ENCODE results near the gene MMP13. TPM values are rescaled to one million over a fixed set of nuclear protein-coding genes. Genes with fewer than 3 reads are reported as not detected.

Gene MMP13
- total RNA-seq, 1 donor from 2014 or later = 1.2 TPM

- Mint-ChIP-seq H3K27ac (ENCODE audit: unreplicated experiment) (no peak overlapping the region), H3K4me3 (ENCODE audit: unreplicated experiment) (no peak overlapping the region), H3K9me3 (ENCODE audit: unreplicated experiment) (no peaks in the 10 kb centered on the region), H3K4me1 (ENCODE audit: low read depth, unreplicated experiment) (no peaks in the 10 kb centered on the region), H3K36me3 (ENCODE audit: low read depth, unreplicated experiment) (no peaks in the 10 kb centered on the region), H3K27me3 (ENCODE audit: low read depth, unreplicated experiment) (peaks cover under 1% of the 10 kb centered on the region)
- H3K9ac ChIP-seq (ENCODE audit: low read length) = no peak overlapping the region
- H2AFZ ChIP-seq (ENCODE audit: low read depth, low read length) = no peak overlapping the region
- H3K79me2 ChIP-seq (ENCODE audit: insufficient read depth, low read length) = no peaks in the 10 kb centered on the region
- FAIRE-seq (no peak), DNase-seq (ENCODE audit: low read depth) (no peak)
- no peaks in the 10 kb centered on the region for H4K20me1 ChIP-seq (ENCODE audit: insufficient read depth, low read length)
- H3K27ac ChIP-seq (ENCODE audit: low read depth, low read length) = no peak overlapping the region
- H3K4me3 ChIP-seq (ENCODE audit: insufficient read depth, low read depth, low read length) = no peak overlapping the region
- H3K9me3 ChIP-seq (ENCODE audit: insufficient read depth, low read depth, low read length) = no peaks in the 10 kb centered on the region
- peaks cover 3% of the 10 kb centered on the region for H3K27me3 ChIP-seq (ENCODE audit: insufficient read depth, low read length)
- no peak overlapping the region for H3K4me2 ChIP-seq (ENCODE audit: low read length)
- H3K36me3 ChIP-seq (ENCODE audit: insufficient read depth, low read length) = no peaks in the 10 kb centered on the region
- no peaks in the 10 kb centered on the region for H3K4me1 ChIP-seq (ENCODE audit: insufficient read depth, low read length)
- TF ChIP-seq CTCF (IDR thresholded peaks at IDR 0.05; ENCODE audit: insufficient read depth, low read depth, low read length) = no peak
- no peak for TF ChIP-seq EZH2 (IDR thresholded peaks at IDR 0.05; ENCODE audit: insufficient read depth, low read length)
Observed at GRCh38 chr11:102936864-102937509, 18.5 kb downstream of the MMP13 start.

DNA sequence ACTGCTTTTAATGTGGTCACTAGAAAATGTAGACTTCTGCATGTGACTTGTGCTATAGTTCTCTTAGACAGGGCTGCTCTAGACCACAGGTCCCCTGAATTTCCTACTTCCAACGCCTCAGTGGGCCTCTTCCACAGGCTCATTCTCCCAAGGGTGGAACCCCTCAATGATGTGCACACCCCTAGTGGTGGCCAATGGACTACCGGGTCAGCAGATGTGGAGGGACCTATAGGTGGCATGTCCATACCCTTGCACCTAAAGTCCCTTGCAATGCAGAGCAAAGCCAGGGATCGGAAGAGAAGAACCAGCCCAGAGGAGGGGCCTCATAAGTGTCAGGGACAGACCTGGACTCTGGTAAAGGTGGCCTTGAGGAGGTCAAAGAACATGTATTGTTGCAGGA, 20.0 kb downstream of the MMP13 start:
- Histone ChIP-seq H3K79me2 (ENCODE audit: insufficient read depth, low read length) (no peaks in the 10 kb centered on the region), H3K4me2 (ENCODE audit: low read length) (no peak overlapping the region), H3K27ac (ENCODE audit: low read depth, low read length) (no peak overlapping the region), H3K9me3 (ENCODE audit: insufficient read depth, low read depth, low read length) (no peaks in the 10 kb centered on the region), H3K36me3 (ENCODE audit: insufficient read depth, low read length) (no peaks in the 10 kb centered on the region), H2AFZ (ENCODE audit: low read depth, low read length) (no peak overlapping the region), H3K27me3 (ENCODE audit: insufficient read depth, low read length) (peaks cover 7% of the 10 kb centered on the region), H3K9ac (ENCODE audit: low read length) (no peak overlapping the region), H3K4me1 (ENCODE audit: insufficient read depth, low read length) (no peaks in the 10 kb centered on the region), H3K4me3 (ENCODE audit: insufficient read depth, low read depth, low read length) (no peak overlapping the region), H4K20me1 (ENCODE audit: insufficient read depth, low read length) (no peaks in the 10 kb centered on the region)
- FAIRE-seq (no peak), DNase-seq (ENCODE audit: low read depth) (no peak)
- Mint-ChIP-seq H3K4me1 (ENCODE audit: low read depth, unreplicated experiment) (no peaks in the 10 kb centered on the region), H3K27ac (ENCODE audit: unreplicated experiment) (no peak overlapping the region), H3K27me3 (ENCODE audit: low read depth, unreplicated experiment) (peaks cover 10% of the 10 kb centered on the region), H3K9me3 (ENCODE audit: unreplicated experiment) (no peaks in the 10 kb centered on the region), H3K36me3 (ENCODE audit: low read depth, unreplicated experiment) (no peaks in the 10 kb centered on the region), H3K4me3 (ENCODE audit: unreplicated experiment) (no peak overlapping the region)
- TF ChIP-seq CTCF (IDR thresholded peaks at IDR 0.05; ENCODE audit: insufficient read depth, low read depth, low read length) = no peak
- TF ChIP-seq EZH2 (IDR thresholded peaks at IDR 0.05; ENCODE audit: insufficient read depth, low read length) = no peak

GRCh38 chr11:102934735-102935134, 20.8 kb downstream of the MMP13 start:
- no peak overlapping the region for H3K4me3 Mint-ChIP-seq (ENCODE audit: unreplicated experiment)
- no peak for TF ChIP-seq EZH2 (IDR thresholded peaks at IDR 0.05; ENCODE audit: insufficient read depth, low read length)
- no peak for TF ChIP-seq CTCF (IDR thresholded peaks at IDR 0.05; ENCODE audit: insufficient read depth, low read depth, low read length)
- FAIRE-seq = no peak

More at GRCh38 chr11:102934735-102935134, 20.8 kb downstream of the MMP13 start:
- H4K20me1 ChIP-seq (ENCODE audit: insufficient read depth, low read length) = no peaks in the 10 kb centered on the region
- no peaks in the 10 kb centered on the region for H3K4me1 Mint-ChIP-seq (ENCODE audit: low read depth, unreplicated experiment)
- H3K4me2 ChIP-seq (ENCODE audit: low read length) = no peak overlapping the region
- H3K9ac ChIP-seq (ENCODE audit: low read length) = no peak overlapping the region
- no peaks in the 10 kb centered on the region for H3K79me2 ChIP-seq (ENCODE audit: insufficient read depth, low read length)
- H3K36me3 ChIP-seq (ENCODE audit: insufficient read depth, low read length) = no peaks in the 10 kb centered on the region
- peaks cover 12% of the 10 kb centered on the region for H3K27me3 Mint-ChIP-seq (ENCODE audit: low read depth, unreplicated experiment)
- no peak for DNase-seq (ENCODE audit: low read depth)
- peaks cover 7% of the 10 kb centered on the region for H3K27me3 ChIP-seq (ENCODE audit: insufficient read depth, low read length)
- H3K4me3 ChIP-seq (ENCODE audit: insufficient read depth, low read depth, low read length) = no peak overlapping the region
- H3K27ac Mint-ChIP-seq (ENCODE audit: unreplicated experiment) = no peak overlapping the region
- no peak overlapping the region for H3K27ac ChIP-seq (ENCODE audit: low read depth, low read length)
- no peaks in the 10 kb centered on the region for H3K9me3 ChIP-seq (ENCODE audit: insufficient read depth, low read depth, low read length)
- no peaks in the 10 kb centered on the region for H3K36me3 Mint-ChIP-seq (ENCODE audit: low read depth, unreplicated experiment)
- no peaks in the 10 kb centered on the region for H3K4me1 ChIP-seq (ENCODE audit: insufficient read depth, low read length)
- H2AFZ ChIP-seq (ENCODE audit: low read depth, low read length) = no peak overlapping the region
- no peaks in the 10 kb centered on the region for H3K9me3 Mint-ChIP-seq (ENCODE audit: unreplicated experiment)

All from astrocyte (in vitro differentiated cells and primary cell).